Mucosa of gallbladder (tissue), 1 donor: Measurements from ENCODE around the gene LONP2. TPM values are rescaled to one million over a fixed set of nuclear protein-coding genes. Genes with fewer than 3 reads are reported as not detected.
"Not testable (repeated sequence)": the region's sequence is repeated elsewhere in the genome, so short reads cannot be mapped to it uniquely, and the experiment has no call there.

Experiments used
- DNase-seq: peaks from one replicate; pipeline ENCODE4 v3.0.0-alpha.2; 2020; ENCODE audit warnings: low spot score
- total RNA-seq: library from RNA; stranded (reverse); gene quantifications from one replicate; pipeline ENCODE4 v1.2.1, GENCODE V29; 2021
- donor health status: DM: no; HTN: no; CAD: no.

LONP2 gene
- total RNA-seq, 1 donor from 2014 or later: 104 TPM

GRCh38 chr16:48369765-48370164 lies 125.7 kb downstream of the LONP2 start:
- DNase-seq: no peak

GRCh38 chr16:48370229-48370628 lies 126.1 kb downstream of the LONP2 start:
- no peak for DNase-seq

- DNase-seq: not testable (repeated sequence)
Observed at GRCh38 chr16:48370668-48371392, 126.7 kb downstream of the LONP2 start.

GRCh38 chr16:48371393-48371780 lies 127.3 kb downstream of the LONP2 start:
- DNase-seq: no peak

GRCh38 chr16:48372744-48373143 lies 128.6 kb downstream of the LONP2 start:
- no peak for DNase-seq

DNA sequence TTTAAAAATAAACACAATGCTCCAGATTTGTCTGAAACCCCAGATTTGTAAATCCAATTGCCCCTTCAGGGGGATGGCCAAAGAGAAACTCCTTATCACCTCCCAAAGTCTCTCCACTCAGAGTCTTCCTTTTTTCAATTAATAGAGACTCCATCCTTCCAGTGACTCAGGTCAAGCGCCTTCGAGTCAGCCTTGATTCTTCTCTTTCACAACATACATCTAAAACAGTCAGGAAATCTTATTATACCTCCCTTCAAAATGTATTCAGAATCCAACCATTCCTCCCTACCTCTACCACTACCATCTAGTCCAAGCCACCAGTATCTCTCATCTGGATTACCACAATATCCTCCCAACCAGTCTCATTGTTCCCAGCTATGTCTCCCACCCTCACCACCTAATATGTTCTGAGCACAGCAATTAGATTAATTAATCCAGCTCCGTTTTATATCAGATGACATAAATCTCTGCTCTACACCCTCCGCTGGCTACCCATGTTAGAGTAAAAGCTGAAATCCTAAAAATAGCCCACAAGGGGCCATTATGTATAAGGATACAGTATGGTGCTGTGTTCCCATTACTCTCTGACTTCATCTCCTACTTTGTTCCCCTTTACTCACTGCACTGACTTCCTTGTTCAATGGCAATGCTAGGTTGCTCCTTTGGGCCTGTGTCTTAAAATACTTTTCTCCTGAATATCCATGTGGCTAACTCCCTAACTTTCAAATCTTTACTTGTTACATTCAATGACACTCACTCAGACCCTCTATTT lies 129.3 kb downstream of the LONP2 start:
- no peak for DNase-seq

DNA sequence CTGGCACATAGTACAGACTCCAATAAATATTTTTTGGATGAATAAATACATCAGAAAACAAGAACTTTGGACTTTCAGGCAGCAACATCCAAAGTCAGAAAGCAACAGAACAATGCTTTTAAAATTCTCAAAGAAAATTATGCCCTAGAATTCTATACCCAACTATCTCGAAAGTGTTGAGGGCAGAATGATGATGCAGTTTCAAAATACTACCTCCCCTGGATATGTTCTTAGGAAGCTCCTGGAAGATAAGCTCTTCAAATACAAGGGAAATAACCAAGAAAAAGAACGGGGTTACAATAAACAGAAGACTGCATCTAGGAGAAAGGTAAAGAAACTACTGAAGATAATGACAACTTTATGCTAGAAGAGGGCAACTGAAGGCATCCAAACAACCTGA lies 130.2 kb downstream of the LONP2 start:
- DNase-seq: no peak

- not testable (repeated sequence) for DNase-seq
Observed at GRCh38 chr16:48377301-48377700, 133.2 kb downstream of the LONP2 start.

- DNase-seq: no peak
Observed at GRCh38 chr16:48378276-48378675, 134.2 kb downstream of the LONP2 start.

- no peak for DNase-seq
Observed at GRCh38 chr16:48378836-48379235, 134.7 kb downstream of the LONP2 start.

DNA sequence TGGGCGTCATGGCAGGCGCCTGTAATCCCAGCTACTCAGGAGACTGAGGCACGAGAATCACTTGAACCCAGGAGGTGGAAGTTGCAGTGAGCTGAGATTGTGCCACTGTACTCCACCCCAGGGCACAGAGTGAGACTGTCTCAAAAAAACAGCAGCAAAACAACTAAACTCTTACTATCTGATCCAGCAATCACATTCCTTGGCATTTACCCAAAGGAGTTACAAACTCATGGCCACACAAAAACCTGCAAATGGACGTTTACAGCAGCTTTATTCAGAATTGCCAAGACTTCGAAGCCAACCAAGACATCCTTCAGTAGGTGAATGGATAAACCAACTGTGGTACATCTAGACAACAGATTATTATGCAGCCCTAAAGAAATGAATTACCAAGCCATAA lies 137.1 kb downstream of the LONP2 start:
- DNase-seq: no peak

- no peak for DNase-seq
Observed at GRCh38 chr16:48382131-48382530, 138.0 kb downstream of the LONP2 start.

DNA sequence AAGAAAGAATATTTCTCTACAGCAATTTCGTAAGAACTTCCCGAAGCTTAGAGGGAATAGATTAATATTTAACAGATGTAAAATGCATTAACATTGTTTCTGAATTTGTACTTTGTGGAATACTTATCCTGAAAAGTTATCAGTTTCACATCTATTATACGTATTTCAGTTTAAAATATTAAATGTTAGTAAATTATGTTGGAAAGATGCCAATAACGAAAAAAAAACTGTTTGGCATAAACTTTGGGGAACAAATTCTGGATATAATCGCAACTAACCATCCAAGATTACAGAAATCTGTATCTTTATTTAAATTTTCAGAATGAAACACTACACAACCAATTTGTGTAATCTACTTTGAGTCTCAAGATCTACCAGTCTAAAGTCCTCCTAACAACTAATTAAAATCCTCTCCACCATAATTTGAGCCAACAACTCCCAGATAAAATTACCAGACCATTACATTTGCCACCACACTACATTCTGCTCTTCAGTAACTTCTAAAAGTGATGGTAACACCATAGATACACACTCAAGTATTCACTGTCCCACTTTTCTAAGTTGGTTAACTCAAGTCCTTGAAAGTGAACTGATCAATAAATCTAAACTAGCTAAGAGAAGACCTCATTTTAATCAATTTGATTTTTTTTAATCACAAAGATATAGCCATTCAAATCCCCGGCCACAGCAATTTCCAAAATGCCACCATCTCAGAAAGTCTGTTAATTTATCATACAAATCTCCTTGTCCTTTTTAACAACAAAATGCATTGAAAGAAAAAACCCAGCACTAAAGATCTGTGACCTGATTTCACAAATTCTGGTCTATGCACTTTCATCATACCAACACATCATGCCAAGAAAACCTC lies 139.1 kb downstream of the LONP2 start:
- DNase-seq: no peak

DNA sequence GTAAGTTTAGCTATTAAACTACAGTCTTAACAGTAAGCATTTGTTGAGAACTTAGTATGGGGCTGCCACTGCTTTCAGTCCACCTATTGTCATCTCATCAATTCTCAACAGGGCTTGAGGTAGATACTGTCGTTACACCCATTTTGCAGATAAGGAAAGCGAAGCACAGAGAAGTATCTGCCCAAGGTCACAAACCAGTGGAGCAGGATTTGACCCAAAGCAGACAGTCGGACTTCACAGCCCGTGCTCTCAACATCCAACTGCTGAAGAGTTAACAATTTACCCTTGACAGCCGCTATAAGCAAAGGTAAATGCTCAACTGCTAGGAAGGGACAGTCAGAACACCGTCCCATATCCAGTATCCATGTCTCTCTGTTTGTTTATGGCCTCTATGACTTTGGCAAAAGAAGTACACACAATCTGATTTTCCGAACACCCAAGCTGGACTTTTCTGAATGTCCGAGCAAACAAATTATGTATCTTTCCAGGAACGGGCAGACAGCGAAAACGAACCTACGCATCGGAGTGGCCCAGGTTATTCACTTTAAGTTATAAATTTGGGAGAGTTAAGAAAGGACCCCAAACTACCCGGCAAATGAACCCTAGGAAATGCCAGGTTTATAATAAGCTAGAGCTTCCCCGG lies 139.9 kb downstream of the LONP2 start:
- DNase-seq: no peak

GRCh38 chr16:48384520-48385252 lies 140.6 kb downstream of the LONP2 start:
- peak; percentile 42 for DNase-seq

- DNase-seq: peak; percentile 87
Observed at GRCh38 chr16:48385253-48386150, 141.4 kb downstream of the LONP2 start, which contains the start of gene SIAH1. TSS of gene SIAH1 (minus strand) at chr16:48385413. CDS start at chr16:48362428, 22,985 bp downstream.

DNA sequence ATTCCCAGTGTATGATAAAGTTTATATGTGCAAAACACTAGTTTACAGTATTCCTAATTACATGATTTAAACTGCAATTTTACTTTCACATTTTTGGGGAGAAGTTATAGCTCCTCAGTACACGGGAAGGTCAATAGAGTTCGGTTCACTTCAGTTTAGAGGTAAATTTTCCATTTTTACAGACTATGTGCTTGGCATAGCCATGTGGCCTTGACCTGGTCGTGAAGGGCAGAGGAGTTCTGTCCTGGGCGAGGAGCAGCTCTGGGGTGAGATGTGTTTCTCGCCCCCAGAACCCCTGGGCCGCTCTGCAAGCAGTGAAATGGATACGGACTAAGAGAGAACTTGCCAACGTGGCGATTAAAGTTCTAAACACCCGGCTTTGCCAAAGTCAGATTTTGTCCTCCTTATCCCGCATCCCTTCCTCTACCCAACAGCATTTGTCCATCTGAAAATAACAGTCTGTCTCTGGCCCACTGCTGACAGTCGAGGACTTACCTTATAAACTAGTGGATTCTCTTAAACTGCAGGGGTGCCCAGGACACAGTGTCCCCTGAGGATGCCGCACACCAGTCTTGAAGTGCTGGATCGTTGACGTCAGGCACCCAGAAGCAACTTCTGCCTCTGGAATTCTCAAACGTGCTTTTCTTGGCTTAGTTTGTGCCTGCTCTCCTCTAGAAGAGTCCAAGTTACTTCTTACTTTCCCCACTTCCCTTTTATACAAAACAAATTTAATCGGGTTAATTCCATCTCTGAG lies 142.6 kb downstream of the LONP2 start:
- no peak for DNase-seq

GRCh38 chr16:48392407-48392806 lies 148.3 kb downstream of the LONP2 start:
- no peak for DNase-seq
